ENCODE measurements around the gene PIGP.

GRCh38 chr21:37072988-37073416, at the start of gene PIGP, which contains the start of gene TTC3:
- no peak for TF ChIP-seq SREBF2 (IDR thresholded peaks at IDR 0.05; ENCODE audit: low read length)
- no peak for TF ChIP-seq CTCF (IDR thresholded peaks at IDR 0.05 in 2 of 3, conservative IDR thresholded peaks at IDR 0.05 in 1 of 3; ENCODE audit: control insufficient read depth in 2 of 3, extremely low read depth in 1 of 3, insufficient read depth in 1 of 3, low read depth in 3 of 3, low read length in 3 of 3)
- peak; percentile 75 to 99 for TF ChIP-seq EGR1 (IDR thresholded peaks at IDR 0.05; ENCODE audit: borderline replicate concordance in 1 of 2, low read depth in 2 of 2, low read length in 2 of 2)
- TF ChIP-seq BHLHE40 (IDR thresholded peaks at IDR 0.05; ENCODE audit: borderline replicate concordance in 1 of 2, low read depth in 2 of 2, low read length in 1 of 2) = peak; percentile 43 to 88; a peak in 3 of 4 replicates
- TF ChIP-seq POLR2A (IDR thresholded peaks at IDR 0.05; ENCODE audit: low read depth, low read length) = peak; percentile 87
- peak; percentile 89 for TF ChIP-seq USF2 (IDR thresholded peaks at IDR 0.05; ENCODE audit: borderline replicate concordance, low read depth, low read length)
- no peak for TF ChIP-seq SUZ12 (IDR thresholded peaks at IDR 0.05; ENCODE audit: unreplicated experiment)
- peak; percentile 58 for TF ChIP-seq RELA (IDR thresholded peaks at IDR 0.05; ENCODE audit: borderline replicate concordance, partially characterized antibody)
- no peak for TF ChIP-seq SMC3 (IDR thresholded peaks at IDR 0.05; ENCODE audit: borderline replicate concordance, low read length)
- peak; percentile 56; the same call in 1 of the 2 replicates for TF ChIP-seq MAX (IDR thresholded peaks at IDR 0.05; ENCODE audit: low read depth, low read length)
- TF ChIP-seq ZBTB4 (CRISPR knock-in tag; IDR thresholded peaks at IDR 0.05) = no peak
- TF ChIP-seq POLR2AphosphoS5 (IDR thresholded peaks at IDR 0.05; ENCODE audit: low read length) = peak; percentile 71; the same call in 1 of the 2 replicates
- no peak for TF ChIP-seq ZZZ3 (IDR thresholded peaks at IDR 0.05; ENCODE audit: control insufficient read depth, insufficient read length, low read depth)
